ENCODE data around the gene ZDHHC8.

ZDHHC8 gene

DNA sequence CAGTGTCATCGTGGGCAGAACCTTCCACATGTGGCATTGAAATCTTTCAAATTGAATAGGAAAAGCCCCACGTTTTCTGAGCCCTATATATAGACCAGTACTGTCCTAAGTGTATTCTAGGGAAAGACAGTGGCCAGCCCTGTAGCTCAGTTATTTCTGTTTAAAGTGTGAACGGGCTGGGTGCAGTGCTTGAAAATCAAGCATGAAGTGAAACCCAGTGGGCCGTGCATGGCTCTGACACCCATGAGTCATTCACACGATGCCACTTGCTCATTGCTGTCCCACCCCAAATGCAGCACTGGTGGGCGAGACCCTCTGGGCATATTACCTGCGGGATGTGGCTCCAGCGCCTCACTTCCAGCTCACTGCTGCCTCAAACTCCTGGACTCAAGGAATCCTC is 49.0 kb downstream of the ZDHHC8 start:
- no peak for DNase-seq (ENCODE audit: low read depth)

DNA sequence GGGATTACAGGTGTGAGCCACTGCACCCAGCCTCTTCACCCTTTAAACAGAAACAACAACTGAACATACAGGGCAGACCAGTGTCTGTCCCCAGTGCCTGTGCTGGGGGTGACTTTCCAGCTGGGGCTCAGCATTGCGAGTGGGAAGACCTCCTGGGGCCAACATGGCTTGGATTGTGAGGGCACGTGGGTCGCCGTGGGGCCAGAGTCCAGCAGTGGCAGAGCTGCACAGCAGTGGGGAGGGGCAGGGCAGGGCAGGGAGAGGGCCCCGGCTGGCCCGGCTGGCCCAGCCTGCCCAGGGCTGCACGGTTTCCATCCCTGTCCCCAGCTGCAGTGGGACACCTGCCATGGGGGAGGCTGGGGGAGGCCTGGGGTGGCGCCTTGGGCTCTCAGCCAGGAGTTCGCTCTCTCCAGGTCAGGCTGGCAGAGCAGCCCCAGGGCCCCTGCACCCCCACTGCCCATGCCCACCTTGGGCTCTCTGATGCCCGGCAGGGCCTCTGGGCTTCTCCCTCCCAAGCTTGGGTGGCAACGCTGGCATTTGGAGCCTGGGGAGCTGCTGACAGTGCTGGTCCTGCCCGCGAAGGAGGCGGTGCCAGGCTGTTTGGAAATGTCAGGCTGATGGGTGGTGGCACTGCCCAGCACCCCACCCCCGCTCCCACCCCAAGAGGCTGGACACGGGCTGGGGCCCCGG is 49.7 kb downstream of the ZDHHC8 start:
- DNase-seq (ENCODE audit: low read depth): no peak

DNA sequence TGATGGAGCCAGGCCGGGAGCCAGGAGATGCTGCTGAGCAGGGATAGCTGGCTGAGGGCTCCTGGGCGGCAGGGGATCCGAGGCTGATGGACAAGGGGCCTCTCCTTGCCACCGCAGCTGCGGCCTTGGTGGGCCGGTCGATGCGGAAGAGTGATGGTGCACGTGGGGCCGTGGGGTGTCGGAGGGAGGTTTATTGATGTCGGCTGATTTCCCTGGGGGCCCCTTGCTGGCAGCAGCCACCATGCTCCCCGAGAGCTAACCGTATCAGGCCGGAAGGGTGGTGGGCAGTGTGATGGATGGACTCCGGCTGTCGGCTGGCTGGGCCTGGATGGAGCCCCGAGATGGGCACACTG is 50.3 kb downstream of the ZDHHC8 start:
- DNase-seq (ENCODE audit: low read depth): no peak

DNA sequence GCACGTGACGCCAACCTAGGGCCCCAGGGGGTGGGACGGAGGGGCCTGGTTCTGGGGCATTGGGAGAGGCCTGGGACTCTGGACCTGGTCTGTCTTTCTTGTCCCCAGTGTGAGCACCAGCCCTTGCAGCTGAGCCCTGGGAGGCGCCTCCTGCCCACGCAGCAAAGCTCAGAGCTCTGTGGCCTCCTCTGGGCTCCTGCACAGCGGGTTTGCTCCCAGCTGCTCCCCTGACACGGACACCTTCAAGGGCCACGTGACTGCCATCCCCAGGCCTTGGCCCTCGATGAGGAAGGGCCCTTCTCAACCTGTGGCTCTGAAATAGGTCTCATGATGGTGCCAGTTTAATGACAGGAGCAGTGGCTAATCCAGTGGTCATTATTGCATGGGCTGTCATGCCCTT is 50.8 kb downstream of the ZDHHC8 start:
- no peak for DNase-seq (ENCODE audit: low read depth)

DNA sequence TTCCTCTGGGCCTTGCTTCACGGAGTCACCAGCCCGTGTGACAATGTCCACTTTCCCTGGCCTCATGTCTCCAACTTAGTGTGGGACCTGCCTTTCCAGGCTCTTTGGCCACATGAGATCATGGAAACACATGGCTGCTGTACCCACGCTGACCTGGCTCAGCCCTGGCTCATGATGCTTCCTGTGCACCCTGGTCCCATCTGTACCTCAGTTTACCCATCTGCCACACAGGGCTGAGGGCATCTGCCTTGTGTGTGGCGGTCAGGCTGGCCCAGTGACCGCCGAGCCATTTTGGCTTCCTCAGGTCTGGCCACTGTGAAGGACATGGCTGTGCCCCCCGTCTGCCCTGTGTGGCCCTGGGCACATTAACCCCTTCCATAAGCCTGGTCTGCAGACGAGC is 51.5 kb downstream of the ZDHHC8 start:
- no peak for DNase-seq (ENCODE audit: low read depth)

DNA sequence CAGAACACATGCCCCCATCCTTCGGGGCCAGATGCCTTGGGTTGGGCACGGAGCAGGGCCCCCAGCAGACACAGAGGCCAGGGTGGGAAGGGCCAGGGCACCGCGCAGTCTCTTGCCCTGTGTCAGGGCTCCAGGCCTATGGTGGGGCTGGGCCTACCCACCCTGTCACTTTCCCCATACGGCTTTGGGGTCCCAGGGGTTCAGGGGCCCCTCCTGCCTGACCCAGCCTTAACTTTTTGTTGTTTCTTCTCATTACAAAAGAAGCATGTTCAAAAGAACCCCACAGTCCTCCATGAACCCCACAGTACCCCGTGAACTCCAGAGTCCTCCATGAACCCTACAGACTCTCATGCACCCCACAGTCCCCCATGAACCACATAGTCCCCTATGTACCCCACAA is 52.2 kb downstream of the ZDHHC8 start:
- DNase-seq (ENCODE audit: low read depth): no peak

DNA sequence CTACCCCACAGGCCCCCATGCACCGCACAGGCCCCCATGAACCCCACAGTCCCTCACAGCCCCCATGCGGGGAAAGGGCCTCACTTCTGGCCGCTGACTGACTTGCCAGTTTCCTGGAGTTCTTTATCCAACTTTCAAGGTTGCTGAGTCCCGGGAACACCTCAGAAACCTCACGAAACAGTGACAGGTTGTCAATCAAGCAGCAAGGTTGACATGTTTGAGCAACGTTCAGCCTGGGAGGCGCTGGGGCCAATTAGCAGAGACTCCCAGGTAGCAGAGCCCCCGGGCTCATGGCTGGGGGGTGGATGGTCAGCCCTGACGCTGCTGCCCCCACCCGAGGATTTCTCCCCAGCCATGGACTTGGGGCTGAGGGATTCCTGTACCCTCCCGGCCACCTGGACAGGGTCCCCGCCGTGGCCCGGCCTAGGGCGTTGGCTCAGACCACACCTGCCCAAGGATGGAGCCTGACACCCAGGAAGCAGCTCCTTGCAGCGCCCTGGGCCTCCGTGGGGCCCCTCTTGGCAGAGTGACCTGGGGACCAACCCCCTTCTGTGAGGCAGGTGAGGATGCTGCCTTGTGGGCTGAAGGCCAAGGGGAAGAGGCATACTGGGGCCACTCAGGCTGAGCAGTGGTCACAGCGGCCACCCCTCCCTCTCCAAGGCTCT is 53.0 kb downstream of the ZDHHC8 start:
- DNase-seq (ENCODE audit: low read depth): no peak

DNA sequence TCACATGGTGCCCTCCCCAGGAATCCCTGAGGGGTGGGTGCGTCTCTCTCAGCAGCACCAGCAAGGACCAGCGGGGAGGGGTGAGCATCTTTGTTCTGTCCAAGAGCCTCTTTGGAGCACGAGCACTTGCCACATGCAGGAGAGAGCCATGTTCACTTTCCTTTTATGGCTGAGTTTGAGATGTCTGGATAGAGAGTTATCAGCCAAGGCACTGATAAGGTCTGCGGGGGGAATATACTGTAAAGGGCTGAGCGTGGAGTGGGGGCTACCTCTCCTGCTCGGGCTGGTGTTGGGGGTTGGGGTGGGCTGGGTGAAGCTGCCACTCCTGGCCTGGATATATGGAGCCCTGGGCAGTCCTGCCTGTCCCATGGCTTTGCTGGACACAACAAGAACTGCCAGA is 54.1 kb downstream of the ZDHHC8 start:
- no peak for DNase-seq (ENCODE audit: low read depth)

DNA sequence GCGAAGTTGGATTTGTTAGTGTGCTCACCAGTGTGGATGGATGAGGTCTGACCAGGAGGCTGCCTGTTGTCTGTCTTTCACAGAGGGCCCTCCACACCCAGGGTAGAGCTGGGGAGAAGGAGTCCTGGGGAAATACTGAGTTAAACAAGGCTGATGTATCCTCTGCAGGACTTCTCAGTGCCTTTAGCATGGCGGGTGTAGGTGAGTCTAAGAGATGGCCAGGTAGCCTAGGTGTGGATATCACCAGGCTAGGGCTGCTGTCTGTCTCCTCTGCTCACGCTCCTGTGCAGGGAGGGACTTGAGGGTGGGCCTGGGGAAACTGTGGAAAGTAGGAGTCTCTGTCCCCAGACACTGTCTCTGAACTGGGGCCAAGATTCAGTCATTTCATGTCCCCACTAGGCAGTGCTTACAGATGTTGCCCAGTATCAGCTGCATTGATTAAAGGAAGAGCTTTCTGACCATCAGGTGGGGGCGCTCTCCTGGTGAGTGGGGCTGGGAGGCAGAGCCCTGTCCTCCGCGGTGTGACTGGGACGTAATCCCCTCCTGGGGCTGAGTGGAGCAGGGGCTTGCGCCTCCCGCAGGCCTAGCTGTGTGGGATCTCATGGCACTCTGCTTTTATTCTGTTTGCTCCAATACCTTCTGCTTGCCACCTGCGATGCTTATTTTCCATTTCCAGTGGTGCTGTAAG is 54.7 kb downstream of the ZDHHC8 start:
- DNase-seq (ENCODE audit: low read depth): no peak

DNA sequence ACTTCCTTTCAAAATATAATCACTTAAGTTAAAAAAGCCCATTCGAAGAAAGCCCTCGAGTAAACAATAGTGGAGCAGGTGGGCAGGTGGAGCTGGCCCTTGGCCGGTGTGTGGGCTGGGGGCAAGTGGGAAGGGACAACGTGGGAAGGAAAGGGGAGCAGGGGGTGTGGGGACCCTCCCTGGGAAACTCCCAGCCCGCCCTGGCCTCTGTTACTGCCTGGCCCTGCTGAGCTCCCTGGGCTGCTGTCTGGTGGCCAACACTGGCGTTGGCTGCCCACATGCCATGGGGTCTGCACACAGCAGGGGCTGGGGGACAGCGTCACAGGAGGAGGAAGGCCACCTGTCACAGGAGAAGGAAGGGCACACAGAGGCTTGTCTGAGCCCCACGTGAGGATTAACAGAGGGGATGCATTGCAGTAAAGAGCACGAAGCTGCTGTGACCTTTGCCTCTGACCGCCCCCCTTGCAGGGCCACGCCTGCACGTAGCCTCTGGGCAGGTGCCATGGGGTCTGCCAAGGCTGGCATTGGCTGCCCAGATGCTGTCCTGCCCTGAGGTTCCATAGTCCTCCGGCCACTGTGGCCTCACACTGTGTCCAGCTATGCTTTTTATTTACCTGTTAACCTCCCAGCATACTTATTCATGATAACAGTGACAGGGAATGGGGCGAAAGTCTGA is 55.4 kb downstream of the ZDHHC8 start:
- DNase-seq (ENCODE audit: low read depth): no peak

DNA sequence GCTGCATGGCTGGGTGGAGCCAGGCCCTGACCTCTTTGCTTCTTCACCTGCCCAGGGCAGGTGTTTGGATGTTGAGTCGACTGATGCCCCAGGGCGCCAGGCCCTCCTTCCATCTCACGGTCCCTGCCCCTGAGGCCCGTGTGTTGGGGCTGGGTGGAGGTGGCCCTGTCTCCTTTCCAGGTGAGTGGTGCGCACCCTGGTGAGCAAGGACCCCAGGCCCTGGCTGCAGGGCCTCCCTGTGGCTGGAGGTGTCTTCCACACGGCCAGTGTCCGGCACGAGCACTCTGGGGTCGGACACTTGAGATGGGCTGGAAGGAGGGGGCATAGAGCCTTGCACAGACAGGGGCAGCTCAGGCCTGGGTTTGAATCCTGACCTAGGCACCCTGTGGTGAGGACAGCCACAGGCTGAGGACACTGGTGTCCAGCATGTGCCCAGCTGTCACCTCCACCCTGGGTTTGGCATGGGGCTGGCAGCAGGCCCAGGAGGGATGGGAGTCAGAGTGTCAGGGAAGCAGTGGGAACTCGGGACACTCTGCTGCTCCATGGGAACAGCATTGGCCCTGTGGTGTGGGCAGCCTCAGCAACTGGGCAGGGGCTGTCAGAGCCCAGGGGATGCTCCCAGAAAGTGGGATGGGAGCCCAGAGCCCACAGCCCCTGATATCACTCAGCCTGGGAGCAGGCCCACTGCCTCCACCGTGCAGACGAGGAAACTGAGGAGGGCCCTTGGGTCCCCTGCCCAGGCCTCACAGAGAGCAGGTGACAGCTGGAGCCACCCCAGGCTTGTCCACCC is 56.4 kb downstream of the ZDHHC8 start:
- DNase-seq (ENCODE audit: low read depth): no peak

DNA sequence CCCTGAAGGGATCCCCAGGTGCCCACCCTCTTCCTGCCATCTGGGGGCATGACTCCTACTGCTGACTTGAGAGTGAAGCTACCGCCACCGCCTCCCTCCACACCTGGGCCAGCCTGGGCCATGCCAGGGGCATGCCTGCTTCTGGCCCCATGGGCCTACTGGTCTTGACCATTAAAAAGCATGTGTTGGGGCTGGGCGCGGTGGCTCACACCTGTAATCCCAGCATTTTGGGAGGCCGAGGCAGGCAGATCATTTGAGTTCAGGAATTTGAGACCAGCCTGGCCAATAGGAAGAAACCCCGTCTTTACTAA is 56.9 kb downstream of the ZDHHC8 start:
- DNase-seq (ENCODE audit: low read depth): no peak

DNA sequence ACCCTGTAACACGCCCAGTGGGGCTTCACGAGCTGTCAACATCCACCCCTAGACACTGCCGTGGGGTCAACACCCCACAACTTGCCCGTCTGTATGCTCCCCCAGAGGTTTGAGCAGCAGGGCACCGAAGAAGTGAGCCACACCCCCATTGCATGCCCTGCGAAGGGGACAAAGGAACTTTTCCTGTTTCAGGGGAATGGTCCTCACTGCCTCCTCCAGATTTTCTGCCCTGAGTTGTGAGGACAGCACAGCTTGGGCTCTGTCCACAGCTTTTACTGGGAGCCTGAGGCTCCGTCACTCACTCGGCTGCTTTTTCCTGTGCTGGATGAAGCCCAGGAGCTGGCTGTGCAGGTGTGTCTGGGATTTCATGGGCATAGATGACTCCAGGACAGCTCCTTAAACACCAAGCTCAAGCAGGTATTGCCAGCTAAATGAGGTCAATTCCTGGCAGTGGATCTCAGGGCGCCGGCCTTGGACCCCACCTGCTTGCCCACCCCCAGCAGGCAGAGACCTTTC is 59.5 kb downstream of the ZDHHC8 start:
- no peak for DNase-seq (ENCODE audit: low read depth)

DNA sequence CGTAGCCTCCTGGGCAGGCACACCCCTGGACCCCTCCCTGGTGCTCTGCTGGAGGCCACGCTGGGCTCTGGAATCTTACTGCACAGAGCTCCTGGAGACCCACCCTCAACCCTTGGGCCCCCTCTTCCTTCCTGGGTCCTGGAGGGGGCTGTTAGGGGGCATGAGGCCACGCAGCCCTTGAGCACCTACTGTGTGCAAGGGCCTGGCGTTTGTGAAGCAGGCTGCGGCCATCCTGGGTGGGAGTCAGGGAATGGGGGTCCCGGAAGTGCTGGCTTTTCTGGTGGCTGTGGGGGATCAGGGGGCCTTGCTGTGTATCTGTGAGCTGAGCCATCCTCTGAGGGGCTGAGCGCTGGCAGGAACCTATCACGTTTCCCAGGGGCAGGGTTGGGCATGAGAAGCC is 60.2 kb downstream of the ZDHHC8 start:
- DNase-seq (ENCODE audit: low read depth): no peak

DNA sequence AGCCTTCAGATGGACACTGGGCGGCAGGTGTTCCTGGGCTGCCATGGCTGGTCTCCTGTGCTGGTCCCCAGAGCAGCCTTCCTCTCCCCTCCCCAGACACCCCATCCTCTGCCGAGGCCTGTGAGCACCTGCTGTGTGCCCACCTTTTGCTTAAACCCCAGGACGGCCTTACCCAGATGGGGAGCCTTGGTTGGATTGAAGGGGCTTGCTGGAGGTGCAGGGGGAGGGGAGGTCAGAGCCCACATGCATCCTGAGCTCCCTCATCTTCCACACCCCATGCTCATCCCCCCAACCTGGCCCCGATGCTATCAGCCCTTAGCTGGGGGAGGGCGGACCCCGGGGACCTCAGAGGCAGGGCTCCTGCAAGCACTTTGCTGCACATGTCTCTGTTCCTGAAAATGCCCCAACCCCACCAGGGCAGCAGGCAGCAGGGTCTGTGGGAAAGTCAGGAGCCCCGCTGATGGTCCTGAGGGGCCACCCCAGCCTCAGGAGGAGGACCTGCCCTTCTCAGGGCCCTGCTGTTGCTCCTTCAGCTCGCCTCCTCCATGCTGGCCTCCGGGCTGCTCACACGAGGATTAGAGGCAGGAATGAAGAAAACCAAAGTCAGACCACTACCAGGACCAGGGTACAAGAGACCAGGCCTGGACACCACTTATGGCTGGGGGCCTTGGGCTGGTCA is 60.8 kb downstream of the ZDHHC8 start:
- DNase-seq (ENCODE audit: low read depth): no peak

DNA sequence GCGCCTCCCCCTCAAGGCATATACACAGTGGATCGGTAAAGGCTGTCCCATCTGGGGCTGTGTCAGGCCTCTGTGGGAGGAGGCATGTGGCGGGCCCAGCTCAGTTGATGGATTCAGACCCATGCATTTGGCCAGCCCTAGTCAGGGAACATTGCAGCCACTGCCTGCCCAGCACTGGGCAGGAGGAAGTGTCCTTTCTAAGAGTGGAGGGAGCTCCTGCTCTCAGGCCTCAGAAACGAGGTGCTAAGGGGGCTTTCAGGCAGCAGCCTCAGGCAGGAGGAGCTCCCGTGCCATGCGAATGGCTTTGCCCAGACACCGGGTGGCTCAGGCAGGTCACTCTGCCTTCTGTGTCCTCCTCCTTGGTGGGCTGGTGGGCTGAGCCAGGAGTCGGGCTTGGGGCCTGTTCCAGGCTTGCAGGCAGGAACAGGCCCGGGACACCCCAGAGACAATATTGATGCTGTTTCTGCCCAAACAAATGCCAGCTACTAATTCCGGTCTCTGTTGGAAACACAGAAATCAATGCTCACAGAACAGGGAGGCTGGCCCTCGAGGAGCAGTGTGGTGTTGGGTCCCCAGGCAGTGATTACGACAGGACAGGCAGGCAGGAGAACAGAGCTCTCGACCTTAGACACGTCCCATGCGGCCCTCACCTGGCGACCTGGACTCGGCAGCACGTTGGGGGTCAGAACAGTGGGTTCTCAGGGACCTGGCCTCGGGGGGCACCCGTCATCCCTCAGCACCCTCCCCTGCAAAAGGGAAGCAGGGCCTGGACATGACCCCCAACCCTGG is 61.6 kb downstream of the ZDHHC8 start:
- DNase-seq (ENCODE audit: low read depth): no peak

DNA sequence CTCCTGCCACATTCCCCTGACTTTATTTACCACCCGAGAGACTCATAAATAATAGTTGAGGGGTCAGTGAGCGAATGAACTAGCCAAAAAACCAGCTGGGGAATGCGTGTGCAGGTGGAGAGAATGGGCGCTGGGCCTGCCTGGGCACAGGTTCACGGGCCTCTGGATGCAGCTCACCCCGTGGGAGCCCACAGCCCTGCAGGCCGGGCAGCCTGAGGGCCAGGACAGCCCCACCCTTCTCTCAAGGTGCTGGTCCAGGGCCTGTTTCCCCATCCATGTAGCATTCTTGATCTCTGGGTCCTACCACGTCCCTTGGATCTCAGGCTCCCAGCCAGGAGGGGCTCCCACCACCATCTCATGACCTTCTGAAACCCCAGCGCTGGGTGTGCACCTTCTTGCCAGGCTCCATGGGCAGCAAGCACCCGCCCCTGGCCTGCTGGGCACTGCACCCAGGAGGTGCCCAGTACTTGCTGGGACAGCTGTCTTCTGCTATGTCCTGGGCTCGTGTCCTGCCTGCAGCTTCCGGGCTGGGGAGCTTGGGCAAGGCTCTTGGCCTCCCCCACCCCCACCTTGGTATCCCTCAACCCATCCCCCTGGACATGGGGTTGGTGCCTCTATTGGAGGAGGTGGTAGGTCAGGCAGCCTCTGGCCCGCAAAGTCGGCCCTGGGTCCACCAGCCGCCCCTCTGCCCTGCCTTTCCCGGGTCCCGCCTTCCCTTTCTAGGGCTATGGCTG is 62.3 kb downstream of the ZDHHC8 start:
- no peak for DNase-seq (ENCODE audit: low read depth)

DNA sequence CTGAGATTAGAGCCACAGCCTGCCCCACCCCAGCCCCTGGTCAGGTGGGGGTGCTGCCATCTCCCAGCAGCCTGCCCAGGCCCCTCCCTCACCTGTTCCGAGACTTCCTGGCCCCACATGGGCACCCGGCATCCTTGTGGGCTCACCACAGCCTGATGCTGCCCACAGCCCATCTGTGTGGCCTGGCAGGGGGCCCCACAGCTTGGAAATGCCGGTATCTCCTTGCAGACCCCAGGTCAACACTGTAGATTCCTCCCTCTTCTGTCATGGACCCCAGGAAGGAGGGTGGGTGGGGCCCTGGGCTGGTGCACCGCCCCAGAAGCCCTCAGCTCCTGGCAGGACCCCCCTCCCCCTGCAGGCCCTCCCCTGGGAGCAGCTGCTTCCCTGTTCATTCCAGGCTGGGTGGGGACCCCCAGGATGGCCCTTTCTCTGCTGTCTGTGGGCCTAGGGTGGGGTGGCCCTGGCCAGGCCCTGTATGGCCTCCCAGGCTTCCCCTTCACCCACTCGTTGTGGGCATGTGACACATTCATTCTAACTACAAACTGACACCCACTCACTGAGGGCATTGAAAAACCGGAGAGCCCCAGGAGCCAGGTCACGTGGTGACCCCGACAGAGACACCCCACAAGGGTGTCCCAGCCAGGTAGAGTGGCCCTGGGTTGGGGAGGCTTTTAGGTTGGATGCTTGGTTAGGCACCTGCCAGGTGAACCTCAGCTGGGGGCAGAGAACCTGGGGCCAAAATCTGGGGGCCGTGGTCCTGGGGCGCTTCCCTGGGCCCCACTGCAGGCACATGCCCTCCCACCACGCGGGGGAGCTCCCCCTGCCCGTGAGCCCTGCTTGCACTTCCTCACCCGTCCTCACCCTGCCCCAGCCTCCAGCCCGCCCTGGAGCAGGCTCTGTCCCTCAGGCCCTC is 63.3 kb downstream of the ZDHHC8 start:
- DNase-seq (ENCODE audit: low read depth): no peak

Measured in non-pigmented ciliary epithelial cell (primary cell).